Endothelial cell of umbilical vein (primary cell): Measurements from ENCODE around the gene TIGD7. TPM values are rescaled to one million over a fixed set of nuclear protein-coding genes. Genes with fewer than 3 reads are reported as not detected.

Experiments
- BruUV-seq: library from RNA; stranded (reverse); fragments of 400-500 nt; replicated peaks from 2 replicates; lab custom pipeline; 2021; lab: Mats Ljungman, UMichigan
- CTCF ChIA-PET: fragments of 300-600, 350-600 bp; sonication (Branson Sonifier 250); formaldehyde crosslinking; loops from one replicate; lab custom pipeline; 2021; ENCODE audit warnings: antibody characterized with exemption, inconsistent platforms; lab: Charles Lee
- POLR2A ChIA-PET: fragments of 300-600, 350-600 bp; sonication (Branson Sonifier 250); formaldehyde crosslinking; loops from one replicate; lab custom pipeline; 2021; ENCODE audit warnings: antibody characterized with exemption, inconsistent platforms; lab: Charles Lee
- DNase-seq: peaks from one replicate; pipeline ENCODE4 v3.0.0-alpha.2; 2011; ENCODE audit warnings: low read depth, low spot score
- FAIRE-seq: peaks from 2 replicates; lab custom pipeline; 2011; peaks lifted over from hg19 to GRCh38; lab: Jason Lieb, UNC
- H2AFZ ChIP-seq: 2 replicates; pipeline ENCODE4 v1.6.0; 2012; ENCODE audit warnings: low read depth, low read length, control low read depth, inconsistent platforms
- H3K27ac ChIP-seq: 2 replicates; pipeline ENCODE4 v1.5.1; 2011; ENCODE audit warnings: low read depth, mild to moderate bottlenecking, control low read depth, low read length, moderate library complexity; ENCODE audit not compliant: insufficient read depth
- H3K27me3 ChIP-seq, 2 experiments: 2 replicates each; pipeline versions ENCODE4 v1.6.0 to v1.6.1; 2011; ENCODE audit warnings: low read length in 2 of 2, mixed read lengths in 1 of 2; ENCODE audit not compliant: control insufficient read depth in 2 of 2, insufficient read depth in 2 of 2
- H3K36me3 ChIP-seq, 2 experiments: 2 replicates in 1 of 2; 3 replicates in 1 of 2; pipeline ENCODE4 v1.5.1; 2011; ENCODE audit warnings: low read length in 2 of 2, mild to moderate bottlenecking in 1 of 2, moderate library complexity in 1 of 2; ENCODE audit not compliant: control insufficient read depth in 2 of 2, insufficient read depth in 2 of 2; ENCODE audit errors: extremely low read depth in 1 of 2
- H3K4me1 ChIP-seq: 3 replicates; pipeline ENCODE4 v1.5.1; 2011; ENCODE audit warnings: mild to moderate bottlenecking, low read length; ENCODE audit not compliant: control insufficient read depth, insufficient read depth; ENCODE audit errors: extremely low read depth
- H3K4me2 ChIP-seq: 2 replicates; pipeline ENCODE4 v1.6.1; 2011; ENCODE audit warnings: low read length, control low read depth, mixed read lengths; ENCODE audit not compliant: insufficient read depth
- H3K4me3 ChIP-seq, 3 experiments: fragments of 200-600 bp in 1 of 3; sonication (generic), shearing (Covaris generic) in 1 of 3; replicated peaks in 1 of 3; 2 replicates each; pipeline ENCODE4 v1.5.1; 2011 to 2016; ENCODE audit warnings: control low read depth in 3 of 3, low read length in 3 of 3, mild to moderate bottlenecking in 2 of 3, inconsistent platforms in 1 of 3, low read depth in 1 of 3, moderate library complexity in 1 of 3; ENCODE audit not compliant: insufficient read depth in 1 of 3
- H3K79me2 ChIP-seq: 2 replicates; pipeline ENCODE4 v1.6.0; 2012; ENCODE audit warnings: low read length, inconsistent platforms; ENCODE audit not compliant: control insufficient read depth, insufficient read depth
- H3K9ac ChIP-seq: replicated peaks from 2 replicates; pipeline ENCODE3; 2011; ENCODE audit warnings: low read length, control low read depth; ENCODE audit not compliant: insufficient read depth; ENCODE audit errors: extremely low read depth
- H3K9me1 ChIP-seq: replicated peaks from 3 replicates; pipeline ENCODE4 v1.6.0; 2011; ENCODE audit warnings: mild to moderate bottlenecking, low read length; ENCODE audit not compliant: control insufficient read depth, insufficient read depth; ENCODE audit errors: extremely low read depth
- H3K9me3 ChIP-seq: replicated peaks from 2 replicates; pipeline ENCODE4 v1.5.1; 2012; ENCODE audit warnings: low read length, inconsistent platforms; ENCODE audit not compliant: control insufficient read depth, insufficient read depth
- H4K20me1 ChIP-seq: replicated peaks from 2 replicates; pipeline ENCODE3; 2011; ENCODE audit warnings: mild to moderate bottlenecking, low read length; ENCODE audit not compliant: control insufficient read depth, insufficient read depth; ENCODE audit errors: extremely low read depth
- CTCF ChIP-seq, 2 donors: IDR thresholded peaks; 1 replicate in 1 of 2; 2 replicates in 1 of 2; pipeline ENCODE4 v1.5.1; 2011; ENCODE audit warnings: low read length in 2 of 2, mild to moderate bottlenecking in 2 of 2, moderate library complexity in 2 of 2, control low read depth in 1 of 2, inconsistent platforms in 1 of 2, low read depth in 1 of 2; ENCODE audit not compliant: insufficient read depth in 1 of 2; ENCODE audit errors: extremely low read depth in 1 of 2
- EZH2 ChIP-seq: IDR thresholded peaks from 2 replicates; pipeline ENCODE4 v1.6.1; 2012; ENCODE audit warnings: borderline replicate concordance, low read depth, mild to moderate bottlenecking, moderate library complexity, low read length, inconsistent platforms; ENCODE audit not compliant: severe bottlenecking
- FOS ChIP-seq: IDR thresholded peaks from 2 replicates; pipeline ENCODE4 v1.6.1; 2011; ENCODE audit warnings: mild to moderate bottlenecking, low read length, moderate library complexity, borderline replicate concordance; ENCODE audit not compliant: insufficient read depth
- GATA2 ChIP-seq: IDR thresholded peaks from 2 replicates; pipeline ENCODE4 v1.7.0; 2011; ENCODE audit warnings: low read depth, mild to moderate bottlenecking, moderate library complexity, mixed read lengths, low read length; ENCODE audit not compliant: insufficient read length, insufficient read depth
- JUN ChIP-seq: IDR thresholded peaks from 2 replicates; pipeline ENCODE4 v1.6.1; 2011; ENCODE audit warnings: borderline replicate concordance, low read depth; ENCODE audit not compliant: insufficient read length, insufficient read depth
- MAX ChIP-seq: IDR thresholded peaks from 2 replicates; pipeline ENCODE4 v1.6.1; 2011; ENCODE audit not compliant: insufficient read depth, insufficient read length
- MYC ChIP-seq: IDR thresholded peaks from one replicate; pipeline ENCODE4 v1.6.1; 2011; ENCODE audit warnings: mild to moderate bottlenecking, low read depth, low read length
- POLR2A ChIP-seq: IDR thresholded peaks from 2 replicates; pipeline ENCODE4 v1.6.1; 2012; ENCODE audit warnings: low read depth, mild to moderate bottlenecking, control low read depth, low read length
- POLR2AphosphoS5 ChIP-seq: IDR thresholded peaks from 2 replicates; pipeline ENCODE4 v1.6.1; 2012; ENCODE audit warnings: low read depth, mild to moderate bottlenecking, control low read depth, low read length, moderate library complexity; ENCODE audit not compliant: insufficient read depth
- dilution Hi-C: fragments of 300-500 bp; cut with MboI; formaldehyde crosslinking; loops from one replicate; pipeline ENCODE4 v1.15.0; 2019; ENCODE audit warnings: low sequenced_read_pairs; ENCODE audit not compliant: extremely low pct_ligation_motif_present
- intact Hi-C: fragments of 100-400 bp; cut with micrococcal nuclease; formaldehyde crosslinking; loops from one replicate; pipeline ENCODE4 v1.10.0; 2022
- polyA plus RNA-seq, 4 experiments: library from polyadenylated mRNA; depleted of rRNA in 3 of 4; stranded (reverse) in 3 of 4; unstranded in 1 of 4; fragments of >200 nt; gene quantifications; 2 replicates each; pipeline versions ENCODE4 v1.2.1 to v1.2.3, GENCODE V29; 2011 to 2012; ENCODE audit warnings: missing spikeins in 1 of 4
- total RNA-seq: library from RNA; stranded (reverse); gene quantifications from 2 replicates; pipeline ENCODE4 v1.2.3, GENCODE V29; 2021

TIGD7 gene
- total and polyA plus RNA-seq, 2 donors (not counting 3 experiments of a cell fraction or from before 2014, with no cell fraction given): 1.1 to 3.5 TPM

- Histone ChIP-seq H2AFZ (no peak overlapping the region), H3K4me3 (no peak overlapping the region), H3K36me3 (peaks cover 26 to 37% of the 10 kb centered on the region in 2 experiments), H3K9me3 (peaks cover 20% of the 10 kb centered on the region), H3K4me1 (peaks cover 1% of the 10 kb centered on the region), H3K4me2 (no peak overlapping the region), H3K79me2 (peaks cover 31% of the 10 kb centered on the region), H4K20me1 (no peaks in the 10 kb centered on the region), H3K9ac (no peak overlapping the region), H3K27me3 (no peaks in the 10 kb centered on the region), H3K9me1 (no peaks in the 10 kb centered on the region), H3K27ac (no peak overlapping the region)
- intact Hi-C loops: no loop called here
- ChIA-PET POLR2A (interaction anchor here (0.9 kb wide), 1 partner anchor 154 kb away, joined by 3 read pairs; the partner anchor contains the start of gene NAA60), CTCF (no interaction called here)
- no peak for FAIRE-seq
- no TSS peak for BruUV-seq
- no peak for DNase-seq
- no peak for TF ChIP-seq POLR2A
- TF ChIP-seq FOS: no peak
- TF ChIP-seq EZH2: no peak
- TF ChIP-seq GATA2: no peak
- no peak for TF ChIP-seq MYC
- TF ChIP-seq CTCF (IDR thresholded peaks at IDR 0.05; ENCODE audit: extremely low read depth in 1 of 2, insufficient read depth in 1 of 2, low read depth in 1 of 2, low read length in 2 of 2): no peak
- TF ChIP-seq MAX: no peak
- no peak for TF ChIP-seq JUN
- TF ChIP-seq POLR2AphosphoS5: no peak
- dilution Hi-C loops: no loop called here
Observed at GRCh38 chr16:3289998-3290673, 15.1 kb downstream of the TIGD7 start.
